ENCODE data around the gene ABCC9.
"Not testable (repeated sequence)": the region's sequence is repeated elsewhere in the genome, so short reads cannot be mapped to it uniquely, and the experiment has no call there.

ABCC9 gene

GRCh38 chr12:21797539-21797938 lies 143.7 kb downstream of the ABCC9 start:
- no peak for DNase-seq (ENCODE audit: low read depth)
- H3K4me3 ChIP-seq (ENCODE audit: control insufficient read depth, low read depth, low read length), result no peak overlapping the region
- no peak for TF ChIP-seq CTCF (conservative IDR thresholded peaks at IDR 0.05; ENCODE audit: control insufficient read depth, insufficient read depth, low read depth, low read length)

DNA sequence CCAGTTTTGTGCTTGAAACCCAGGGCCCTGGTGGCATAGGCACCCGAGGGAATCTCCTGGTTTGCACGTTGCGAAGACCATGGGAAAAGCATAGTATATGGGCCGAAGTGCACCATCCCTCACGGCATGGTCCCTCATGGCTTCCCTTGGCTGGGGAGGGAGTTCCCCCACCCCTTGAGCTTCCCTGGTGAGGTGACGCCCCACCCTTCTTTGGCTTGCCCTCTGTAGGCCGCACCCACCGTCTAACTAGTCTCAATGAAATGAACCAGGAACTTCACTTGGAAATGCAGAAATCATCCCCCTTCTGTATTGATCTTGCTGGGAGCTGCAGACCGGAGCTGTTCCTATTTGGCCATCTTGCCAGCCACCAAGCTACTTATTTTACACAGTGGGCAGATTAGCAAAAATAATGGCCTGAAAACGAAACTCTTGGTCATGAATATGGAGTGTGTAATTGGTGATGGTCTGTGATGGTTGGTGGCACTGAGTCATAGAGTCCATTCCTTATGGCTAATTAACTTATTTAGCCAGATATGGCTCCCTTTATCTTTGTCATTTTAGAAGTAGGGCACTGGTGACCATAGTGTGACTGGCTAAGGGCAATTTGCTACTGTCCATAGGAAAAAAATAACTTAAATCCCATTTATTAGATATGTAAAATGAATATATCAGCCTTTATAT lies 145.4 kb downstream of the ABCC9 start:
- H3K4me3 ChIP-seq (ENCODE audit: control insufficient read depth, low read depth, low read length), result no peak overlapping the region
- DNase-seq (ENCODE audit: low read depth), result no peak
- no peak for TF ChIP-seq CTCF (conservative IDR thresholded peaks at IDR 0.05; ENCODE audit: control insufficient read depth, insufficient read depth, low read depth, low read length)

- not testable (repeated sequence) for DNase-seq (ENCODE audit: low read depth); H3K4me3 ChIP-seq (ENCODE audit: control insufficient read depth, low read depth, low read length)
These were observed 146.2 kb downstream of the ABCC9 start for GRCh38 chr12:21794807-21795595.

- not testable (repeated sequence) for DNase-seq (ENCODE audit: low read depth); H3K4me3 ChIP-seq (ENCODE audit: control insufficient read depth, low read depth, low read length)
These were observed 151.5 kb downstream of the ABCC9 start for GRCh38 chr12:21789687-21790086.

GRCh38 chr12:21788089-21788983 lies 152.9 kb downstream of the ABCC9 start:
- peak; percentile 16 for DNase-seq (ENCODE audit: low read depth)
- TF ChIP-seq CTCF (conservative IDR thresholded peaks at IDR 0.05; ENCODE audit: control insufficient read depth, insufficient read depth, low read depth, low read length), result no peak
- H3K4me3 ChIP-seq (ENCODE audit: control insufficient read depth, low read depth, low read length), result no peak overlapping the region

- no peak overlapping the region for H3K4me3 ChIP-seq (ENCODE audit: control insufficient read depth, low read depth, low read length)
- no peak for DNase-seq (ENCODE audit: low read depth)
- no peak for TF ChIP-seq CTCF (conservative IDR thresholded peaks at IDR 0.05; ENCODE audit: control insufficient read depth, insufficient read depth, low read depth, low read length)
These were observed 155.1 kb downstream of the ABCC9 start for GRCh38 chr12:21786041-21786531.

- DNase-seq (ENCODE audit: low read depth); H3K4me3 ChIP-seq (ENCODE audit: control insufficient read depth, low read depth, low read length): not testable (repeated sequence)
These were observed 158.5 kb downstream of the ABCC9 start for GRCh38 chr12:21782723-21783122.

GRCh38 chr12:21780786-21781185 lies 160.4 kb downstream of the ABCC9 start:
- H3K4me3 ChIP-seq (ENCODE audit: control insufficient read depth, low read depth, low read length), result no peak overlapping the region
- peak; percentile 49 for DNase-seq (ENCODE audit: low read depth)
- TF ChIP-seq CTCF (conservative IDR thresholded peaks at IDR 0.05; ENCODE audit: control insufficient read depth, insufficient read depth, low read depth, low read length), result no peak

All from fibroblast of mammary gland (primary cell).